Stimulated activated CD4-positive, alpha-beta T cell treated with anti-CD3 and anti-CD28 coated beads, Interleukin-15, amount 100 ng/mL, for 1 hour (primary cell): ENCODE results near the gene MIR17HG.
"Not testable (repeated sequence)": the region's sequence is repeated elsewhere in the genome, so short reads cannot be mapped to it uniquely, and the experiment has no call there.

ENCODE experiments used
- DNase-seq, 2 donors: peaks; one replicate each; pipeline ENCODE4 v3.0.0-alpha.2; 2020; ENCODE audit warnings: low read depth in 1 of 2, low spot score in 1 of 2

MIR17HG gene

DNA sequence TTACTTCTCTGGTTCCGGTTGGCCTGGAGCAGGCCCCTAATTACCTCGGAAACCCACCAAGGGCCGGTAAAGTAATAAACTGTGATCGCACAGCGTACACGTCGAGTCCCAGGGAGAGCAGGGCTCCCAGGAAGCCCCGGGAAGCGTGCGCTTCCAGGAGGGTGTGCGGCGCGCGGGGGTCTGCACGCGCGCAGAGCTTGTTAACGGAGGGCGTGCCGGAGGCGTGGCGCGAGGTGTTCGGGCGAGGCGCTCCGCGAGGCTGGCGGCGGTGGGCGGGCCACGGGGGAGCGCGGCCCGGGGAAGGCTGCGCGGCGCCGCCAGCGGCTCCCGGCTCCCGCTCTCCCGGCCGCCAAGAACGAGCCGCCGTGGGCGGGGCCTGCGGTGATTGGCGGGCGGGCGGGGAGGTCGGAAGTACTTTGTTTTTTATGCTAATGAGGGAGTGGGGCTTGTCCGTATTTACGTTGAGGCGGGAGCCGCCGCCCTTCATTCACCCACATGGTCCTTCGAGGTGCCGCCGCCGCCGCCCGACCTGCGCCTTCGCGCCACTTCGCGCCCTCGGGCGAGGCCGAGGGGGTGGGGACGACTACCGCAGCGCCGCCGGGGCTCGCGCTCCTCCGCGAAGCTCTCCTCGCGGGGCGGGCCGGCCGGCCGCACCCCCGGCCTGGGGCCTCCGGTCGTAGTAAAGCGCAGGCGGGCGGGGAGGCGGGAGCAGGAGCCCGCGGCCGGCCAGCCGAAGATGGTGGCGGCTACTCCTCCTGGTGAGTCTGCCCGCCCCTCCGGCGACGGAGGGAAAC lies at the start of gene MIR17HG:
TSS of gene MIR17HG (plus strand) at position 486 of the 794 bp plus-strand sequence.
- peak; percentile 74 to 88 for DNase-seq

GRCh38 chr13:91298060-91298459 lies 49.4 kb upstream of the MIR17HG start:
- no peak for DNase-seq

GRCh38 chr13:91302111-91302510 lies 45.4 kb upstream of the MIR17HG start:
- DNase-seq: no peak

DNA sequence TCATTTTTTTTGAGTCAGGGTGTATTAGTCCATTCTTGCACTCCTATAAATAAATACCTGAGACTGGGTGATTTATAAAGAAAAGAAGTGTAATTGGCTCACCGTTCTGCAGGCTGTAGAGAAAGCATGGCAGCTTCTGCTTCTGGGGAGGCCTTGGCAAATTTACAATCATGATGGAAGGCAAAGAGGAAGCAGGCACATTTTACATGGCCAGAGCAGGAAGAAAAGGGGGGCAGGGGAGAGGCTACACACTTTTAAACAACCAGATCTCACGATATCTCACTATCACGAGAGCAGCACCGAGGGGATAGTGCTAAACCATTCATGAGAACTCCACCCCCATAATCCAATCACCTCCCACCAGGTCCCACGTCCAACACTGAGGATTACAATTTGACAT lies 44.5 kb upstream of the MIR17HG start:
- no peak for DNase-seq

DNA sequence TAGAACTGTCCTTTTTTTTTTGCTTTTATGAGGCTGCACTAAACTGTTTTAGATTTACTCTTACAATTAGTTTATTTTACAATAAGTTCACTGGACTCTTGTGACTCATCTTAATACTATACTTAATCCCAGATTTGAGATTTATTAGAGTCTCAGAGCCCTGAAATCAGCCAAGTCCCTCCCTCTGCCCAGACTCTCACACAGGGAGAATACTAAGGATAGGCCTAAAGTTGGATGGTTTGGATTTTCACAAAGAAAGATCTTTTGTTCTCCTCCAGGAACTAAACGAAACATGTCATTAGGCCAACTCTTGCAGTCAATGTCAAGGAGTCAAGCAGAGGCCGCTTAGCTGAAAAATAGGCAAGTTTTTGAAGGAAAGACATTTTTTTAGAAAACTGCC lies 42.7 kb upstream of the MIR17HG start:
- no peak for DNase-seq

- no peak for DNase-seq
Observed at GRCh38 chr13:91305652-91306051, 41.8 kb upstream of the MIR17HG start.

- DNase-seq: no peak
Observed at GRCh38 chr13:91307887-91308286, 39.6 kb upstream of the MIR17HG start.

DNA sequence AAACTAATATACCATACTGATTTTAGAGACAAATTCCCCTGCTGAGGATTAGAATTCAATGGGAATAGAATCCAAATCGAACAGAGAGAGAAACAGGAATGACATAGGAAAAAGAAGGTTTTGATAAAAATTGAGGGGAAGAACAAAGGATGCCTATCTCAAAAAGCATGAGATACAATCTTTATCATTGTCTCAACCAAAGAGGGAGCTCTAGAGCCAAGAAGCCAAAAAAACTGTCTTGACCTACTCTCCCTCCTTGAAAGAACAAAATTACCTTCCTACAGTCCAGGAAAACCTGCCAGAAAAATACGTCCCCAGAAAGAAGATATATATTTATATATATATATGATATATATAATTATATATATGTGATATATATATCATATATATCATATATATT lies 39.2 kb upstream of the MIR17HG start:
- DNase-seq: no peak

DNA sequence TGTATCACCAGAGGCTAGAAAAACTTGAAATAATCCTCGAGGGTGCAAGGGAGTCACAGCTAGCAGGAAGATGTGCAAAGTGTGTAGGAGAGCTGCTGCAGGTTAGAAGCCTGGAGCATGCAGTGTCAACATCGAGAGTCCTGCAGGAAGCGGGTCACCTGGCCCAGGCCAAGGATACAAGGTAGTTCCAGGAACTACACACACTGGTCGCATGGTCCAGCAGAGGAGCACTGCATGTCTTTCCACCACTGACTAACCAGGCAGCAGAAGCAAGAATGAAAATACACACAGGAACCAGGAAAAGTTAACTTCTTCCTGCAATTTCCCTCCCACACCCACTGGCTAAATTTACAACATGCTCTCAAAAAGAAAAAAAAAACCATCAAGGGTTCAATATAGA lies 36.0 kb upstream of the MIR17HG start:
- DNase-seq: no peak

GRCh38 chr13:91312324-91312723 lies 35.2 kb upstream of the MIR17HG start:
- DNase-seq: no peak

GRCh38 chr13:91313103-91313502 lies 34.4 kb upstream of the MIR17HG start:
- no peak for DNase-seq

DNA sequence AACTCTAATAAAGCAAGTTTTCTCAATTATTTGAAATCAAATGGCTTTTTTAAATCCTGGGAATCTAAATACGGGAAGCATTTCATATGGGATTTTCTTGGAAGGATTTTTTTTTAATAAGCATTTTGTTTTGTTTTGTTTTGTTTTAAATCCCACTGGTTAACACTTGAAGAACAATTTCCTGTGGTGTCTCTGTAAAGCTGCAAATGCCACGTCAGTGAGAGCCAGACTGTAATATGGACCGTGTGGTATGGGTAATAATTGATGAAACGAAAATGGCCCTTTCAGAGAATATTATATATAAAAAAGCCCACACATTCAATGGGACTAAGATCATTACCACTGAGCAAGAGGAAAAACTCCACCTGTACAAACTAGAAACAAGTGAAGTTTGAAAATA lies 33.9 kb upstream of the MIR17HG start:
- no peak for DNase-seq

DNA sequence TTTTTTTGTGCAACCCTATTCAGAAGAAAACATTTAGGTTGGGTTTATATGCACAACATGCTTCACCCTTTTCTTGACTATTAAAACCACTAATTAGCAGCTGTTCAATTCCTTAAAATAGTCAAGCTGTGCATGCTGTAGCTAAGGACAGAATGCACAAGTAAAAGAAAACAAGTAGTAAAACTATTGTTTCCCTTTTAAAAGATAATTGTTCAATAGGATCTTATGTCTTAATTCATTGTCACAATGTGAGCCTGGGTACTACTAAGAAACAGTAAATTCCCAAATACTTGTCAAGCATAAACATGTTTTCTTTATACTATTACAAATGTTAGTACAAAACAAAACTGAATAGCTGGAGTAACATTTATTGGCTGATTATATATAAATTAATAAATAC lies 32.6 kb upstream of the MIR17HG start:
- DNase-seq: no peak

- no peak for DNase-seq
Observed at GRCh38 chr13:91318886-91319285, 28.6 kb upstream of the MIR17HG start.

DNA sequence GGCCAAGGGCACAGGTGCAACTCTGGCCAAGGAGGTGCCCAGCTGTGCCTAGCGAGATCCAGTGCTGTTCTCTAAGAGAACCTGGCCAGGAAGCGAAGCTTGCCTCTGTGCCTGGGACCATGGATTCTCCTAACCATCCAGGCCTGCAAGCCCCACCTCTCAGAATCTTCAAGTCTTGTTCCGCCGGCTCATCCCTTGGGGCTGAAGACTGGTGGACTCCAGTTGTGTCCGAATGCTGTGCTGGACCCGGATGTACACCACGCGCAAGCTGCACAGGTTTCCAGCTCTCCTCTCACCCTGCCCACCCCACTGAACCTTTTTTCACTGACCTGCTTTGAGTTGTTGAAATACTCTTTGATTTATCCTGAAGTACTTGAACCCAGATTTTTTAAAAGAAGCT lies 27.5 kb upstream of the MIR17HG start:
- DNase-seq: no peak

GRCh38 chr13:91320990-91321389 lies 26.5 kb upstream of the MIR17HG start:
- not testable (repeated sequence) for DNase-seq

- DNase-seq: no peak
Observed at GRCh38 chr13:91323349-91323748, 24.1 kb upstream of the MIR17HG start.

DNA sequence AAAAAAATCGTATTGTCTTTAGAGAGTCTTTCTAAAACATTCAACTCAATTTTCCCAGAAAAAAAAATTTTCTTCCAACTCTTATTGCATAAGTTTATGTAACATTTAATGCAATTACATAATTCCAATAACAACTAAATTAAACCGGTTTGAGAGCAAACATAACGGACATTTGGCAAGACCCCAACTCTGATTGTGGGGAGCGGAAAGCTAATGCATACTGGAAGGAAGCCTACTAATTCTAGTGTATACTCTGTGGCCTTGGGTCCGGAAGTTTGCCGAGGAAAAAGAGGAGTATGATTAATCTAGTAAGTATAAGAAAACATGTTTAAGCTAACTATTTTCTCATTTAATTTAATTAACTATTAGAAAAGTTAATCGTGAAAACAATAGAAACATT lies 21.3 kb upstream of the MIR17HG start:
- no peak for DNase-seq

DNA sequence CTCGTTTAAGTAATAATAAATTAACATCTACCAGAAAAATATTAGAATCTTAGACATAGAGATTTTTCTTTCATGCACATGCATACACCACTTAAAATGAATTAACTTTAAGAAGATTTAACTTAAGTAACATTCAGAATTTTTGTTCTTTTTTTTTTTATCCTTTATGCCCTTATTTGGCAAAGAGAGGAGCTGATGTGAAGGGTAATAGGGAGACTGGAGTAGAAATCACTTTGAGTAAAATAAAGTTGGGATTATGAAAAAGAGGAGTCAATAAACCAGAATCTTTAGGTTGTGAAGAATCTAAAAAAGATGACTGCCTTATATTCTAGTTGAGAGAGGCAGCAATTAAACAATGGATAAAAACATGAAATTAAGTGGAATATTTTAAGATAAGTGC lies 18.8 kb upstream of the MIR17HG start:
- DNase-seq: no peak

DNA sequence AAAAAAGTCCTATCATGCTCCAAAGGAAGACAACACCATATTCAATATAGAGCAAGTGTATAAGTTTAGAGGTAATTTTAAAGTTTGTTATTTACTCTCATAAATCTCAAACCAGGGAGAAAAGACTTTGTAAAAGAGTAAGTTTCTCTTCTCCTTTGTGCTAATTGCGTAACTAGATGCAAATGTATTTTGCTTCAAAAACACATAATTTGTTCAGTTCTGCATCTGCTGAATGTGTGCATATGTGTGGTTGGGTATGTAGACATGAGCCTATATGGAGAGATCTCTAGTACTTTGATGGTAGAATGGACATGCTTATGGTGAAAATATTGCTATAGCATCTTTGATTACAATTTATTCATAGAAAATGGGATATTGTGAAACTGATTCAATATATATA lies 17.8 kb upstream of the MIR17HG start:
- no peak for DNase-seq

DNA sequence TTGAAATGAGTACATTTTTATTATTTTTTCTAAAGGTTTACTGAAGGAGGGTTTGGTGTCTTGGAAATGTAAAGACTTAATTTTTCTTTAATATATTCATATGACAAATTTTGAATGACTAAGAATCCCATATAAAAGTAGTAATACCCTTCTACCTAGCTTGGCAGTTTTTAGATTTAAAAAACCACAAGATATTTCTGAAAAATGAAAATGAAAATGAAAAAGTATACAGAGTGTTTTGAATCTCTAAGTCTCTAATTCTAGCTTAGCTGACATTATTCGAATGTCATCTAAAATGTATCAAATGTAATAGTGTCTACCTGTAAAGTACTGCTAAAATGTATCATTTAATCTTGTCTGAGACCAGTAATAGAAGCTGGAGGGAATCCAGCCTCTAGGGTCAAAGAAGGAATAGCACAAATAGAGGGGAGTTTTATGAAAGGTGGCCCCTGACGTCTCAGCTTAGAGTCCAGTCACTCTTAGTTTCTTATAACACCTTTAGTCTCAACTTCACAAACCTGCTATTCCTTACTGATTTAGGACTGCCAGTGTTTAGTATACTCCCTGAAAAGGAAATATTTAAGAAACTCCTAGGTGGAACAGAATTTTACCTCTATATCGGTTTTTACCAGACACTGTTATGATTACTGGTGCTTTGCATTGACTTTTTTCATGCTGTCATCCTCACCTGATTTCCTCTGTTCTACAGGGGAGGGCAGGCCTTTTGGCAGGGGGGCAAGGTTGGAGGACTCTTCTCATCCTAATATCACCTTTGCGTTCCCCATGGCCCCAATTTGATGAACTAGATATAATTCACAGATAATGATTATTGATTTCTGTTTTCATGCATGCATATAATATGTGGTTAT lies 16.2 kb upstream of the MIR17HG start:
- DNase-seq: no peak

DNA sequence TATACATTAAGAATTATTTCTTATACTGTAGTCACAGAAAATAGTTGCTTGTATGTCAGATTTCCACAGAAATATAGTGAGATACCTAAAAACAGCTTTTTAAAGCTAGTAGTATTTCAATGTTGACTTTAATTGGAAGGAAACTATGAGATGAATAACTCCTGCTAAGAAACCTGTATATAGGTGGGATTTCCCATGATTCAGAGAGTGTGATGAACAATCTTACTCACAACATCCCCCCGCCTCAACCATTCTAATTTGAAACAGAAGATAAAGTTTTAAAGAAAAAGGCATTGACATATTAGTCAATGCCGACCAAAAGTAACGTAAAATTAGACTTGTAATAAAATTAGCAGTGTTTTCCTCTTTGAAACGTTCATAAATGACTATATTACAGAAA lies 1.4 kb upstream of the MIR17HG start:
- DNase-seq: no peak
